ENCODE results near the gene ETS1.

- TF ChIP-seq, protein P1, sequence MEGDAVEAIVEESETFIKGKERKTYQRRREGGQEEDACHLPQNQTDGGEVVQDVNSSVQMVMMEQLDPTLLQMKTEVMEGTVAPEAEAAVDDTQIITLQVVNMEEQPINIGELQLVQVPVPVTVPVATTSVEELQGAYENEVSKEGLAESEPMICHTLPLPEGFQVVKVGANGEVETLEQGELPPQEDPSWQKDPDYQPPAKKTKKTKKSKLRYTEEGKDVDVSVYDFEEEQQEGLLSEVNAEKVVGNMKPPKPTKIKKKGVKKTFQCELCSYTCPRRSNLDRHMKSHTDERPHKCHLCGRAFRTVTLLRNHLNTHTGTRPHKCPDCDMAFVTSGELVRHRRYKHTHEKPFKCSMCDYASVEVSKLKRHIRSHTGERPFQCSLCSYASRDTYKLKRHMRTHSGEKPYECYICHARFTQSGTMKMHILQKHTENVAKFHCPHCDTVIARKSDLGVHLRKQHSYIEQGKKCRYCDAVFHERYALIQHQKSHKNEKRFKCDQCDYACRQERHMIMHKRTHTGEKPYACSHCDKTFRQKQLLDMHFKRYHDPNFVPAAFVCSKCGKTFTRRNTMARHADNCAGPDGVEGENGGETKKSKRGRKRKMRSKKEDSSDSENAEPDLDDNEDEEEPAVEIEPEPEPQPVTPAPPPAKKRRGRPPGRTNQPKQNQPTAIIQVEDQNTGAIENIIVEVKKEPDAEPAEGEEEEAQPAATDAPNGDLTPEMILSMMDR (IDR thresholded peaks at IDR 0.05) = no peak
- no peak for TF ChIP-seq POLR2A (IDR thresholded peaks at IDR 0.05)
Observed at GRCh38 chr11:128634395-128634794, 47.0 kb upstream of the ETS1 start.

Measured in Peyer's patch (tissue), 4 donors.